T-helper 9 cell (primary cell): Measurements from ENCODE around the gene ITFG2.

ENCODE experiments used
- DNase-seq: peaks from one replicate; pipeline ENCODE4 v3.0.0-alpha.2; 2020

The ITFG2 gene

GRCh38 chr12:2795291-2796186 is 16.9 kb upstream of the ITFG2 start:
- peak; percentile 69 for DNase-seq

DNA sequence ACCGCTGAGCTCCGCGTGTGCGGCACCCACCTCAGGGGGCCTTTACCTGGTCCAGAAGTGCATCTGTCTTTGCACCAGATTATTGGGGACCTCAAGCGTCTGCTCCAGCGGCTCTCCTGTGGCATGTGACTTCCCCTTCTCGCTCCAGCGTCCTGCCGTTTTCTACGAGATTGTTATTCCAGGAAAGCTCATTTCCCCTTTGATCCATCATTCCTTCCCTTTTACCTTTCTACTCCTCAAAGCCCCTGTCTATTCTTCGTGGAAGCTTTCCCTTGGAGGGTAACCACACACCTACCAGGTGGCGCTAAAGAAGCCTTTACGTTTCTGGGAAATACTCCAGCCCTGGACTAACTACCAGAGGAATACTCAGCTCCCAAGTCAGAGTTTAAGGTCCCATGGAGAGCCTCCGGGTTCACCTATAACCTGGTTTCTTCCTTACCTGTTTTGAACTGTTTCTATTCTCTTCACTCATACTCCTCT is 16.2 kb upstream of the ITFG2 start:
- DNase-seq: no peak

GRCh38 chr12:2797721-2798418 is 14.6 kb upstream of the ITFG2 start:
- no peak for DNase-seq

DNA sequence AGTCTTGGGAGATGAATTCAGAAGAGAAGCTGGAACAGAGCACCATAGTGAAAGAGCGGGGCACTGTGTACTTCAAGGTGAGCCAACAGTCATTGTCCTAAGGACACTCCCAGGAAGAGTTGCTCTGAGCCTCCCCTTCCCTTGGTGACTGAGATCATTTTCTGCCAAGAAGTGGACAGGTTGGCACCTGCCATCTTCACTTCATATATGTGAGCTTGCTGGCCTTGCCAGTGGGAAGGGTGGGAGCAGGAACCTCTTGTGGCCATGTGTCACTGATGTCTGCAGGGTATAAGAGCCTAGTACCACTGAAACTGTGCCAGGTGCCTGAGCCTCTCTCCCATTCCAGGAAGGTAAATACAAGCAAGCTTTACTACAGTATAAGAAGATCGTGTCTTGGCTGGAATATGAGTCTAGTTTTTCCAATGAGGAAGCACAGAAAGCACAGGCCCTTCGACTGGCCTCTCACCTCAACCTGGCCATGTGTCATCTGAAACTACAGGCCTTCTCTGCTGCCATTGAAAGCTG is 12.4 kb upstream of the ITFG2 start:
- no peak for DNase-seq

GRCh38 chr12:2801044-2801783 is 11.3 kb upstream of the ITFG2 start:
- DNase-seq: no peak

DNA sequence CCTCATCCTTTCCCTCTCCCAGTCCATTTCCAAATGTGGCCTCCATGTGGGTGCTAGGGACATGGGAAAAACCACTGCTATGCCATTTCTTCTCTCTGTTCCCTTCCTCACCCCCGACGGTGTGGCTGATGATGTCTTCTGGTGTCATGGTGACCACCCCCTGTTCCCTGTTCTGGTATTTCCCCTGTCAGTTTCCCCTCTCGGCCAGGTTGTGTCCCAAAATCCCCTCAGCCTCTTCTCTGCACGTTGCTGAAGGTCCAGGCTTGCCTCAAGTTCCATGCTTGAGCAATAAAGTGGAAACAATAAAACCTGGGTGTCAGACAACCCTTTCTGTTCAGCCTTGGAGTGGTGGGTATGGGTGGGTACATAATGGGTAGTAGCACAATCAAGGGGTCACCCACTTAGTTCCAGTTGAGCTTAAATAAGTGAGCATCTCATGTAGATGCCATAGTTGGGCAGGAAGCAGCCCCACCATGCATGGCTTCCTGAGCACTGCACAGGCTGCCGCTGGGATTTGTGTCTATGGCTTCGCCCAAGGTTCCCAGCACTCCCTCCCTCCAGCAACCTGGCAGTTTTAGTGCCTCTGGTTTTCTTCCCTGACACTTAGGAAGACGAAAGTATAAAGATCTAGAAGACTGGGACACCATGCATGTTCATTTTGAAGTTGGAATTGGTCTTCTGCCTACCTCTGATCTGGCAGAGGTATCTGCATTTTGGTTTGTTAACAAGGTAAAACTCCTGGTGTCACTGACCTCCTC is 8.7 kb upstream of the ITFG2 start:
- no peak for DNase-seq

- DNase-seq: no peak
These were observed 7.9 kb upstream of the ITFG2 start for GRCh38 chr12:2804393-2805142.

GRCh38 chr12:2805143-2805520 is 7.3 kb upstream of the ITFG2 start:
- DNase-seq: no peak

DNA sequence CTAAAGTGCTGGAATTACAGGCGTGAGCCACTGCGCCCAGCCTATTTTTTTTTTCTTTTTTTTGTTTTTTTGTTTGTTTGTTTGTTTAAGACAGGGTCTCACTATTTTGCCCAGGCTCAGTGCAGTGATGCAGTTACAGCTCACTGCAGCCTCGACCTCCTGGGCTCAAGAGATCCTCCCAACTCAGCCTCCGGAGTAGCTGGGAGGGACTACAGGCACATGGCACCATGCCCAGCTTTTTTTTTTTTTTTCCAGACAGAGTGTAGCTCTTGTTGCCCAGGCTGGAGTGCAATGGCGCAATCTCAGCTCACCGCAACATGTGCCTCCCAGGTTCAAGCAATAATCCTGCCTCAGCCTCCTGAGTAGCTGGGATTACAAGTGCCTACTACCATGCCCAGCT is 5.8 kb upstream of the ITFG2 start:
- DNase-seq: no peak

GRCh38 chr12:2811801-2812200 is 667 bp upstream of the ITFG2 start:
- no peak for DNase-seq

- peak; percentile 18 for DNase-seq
These were observed 1.0 kb downstream of the ITFG2 start for GRCh38 chr12:2813214-2814185.

- no peak for DNase-seq
These were observed 7.3 kb downstream of the ITFG2 start for GRCh38 chr12:2819810-2820209.

GRCh38 chr12:2820432-2820831 is 8.0 kb downstream of the ITFG2 start:
- no peak for DNase-seq

DNA sequence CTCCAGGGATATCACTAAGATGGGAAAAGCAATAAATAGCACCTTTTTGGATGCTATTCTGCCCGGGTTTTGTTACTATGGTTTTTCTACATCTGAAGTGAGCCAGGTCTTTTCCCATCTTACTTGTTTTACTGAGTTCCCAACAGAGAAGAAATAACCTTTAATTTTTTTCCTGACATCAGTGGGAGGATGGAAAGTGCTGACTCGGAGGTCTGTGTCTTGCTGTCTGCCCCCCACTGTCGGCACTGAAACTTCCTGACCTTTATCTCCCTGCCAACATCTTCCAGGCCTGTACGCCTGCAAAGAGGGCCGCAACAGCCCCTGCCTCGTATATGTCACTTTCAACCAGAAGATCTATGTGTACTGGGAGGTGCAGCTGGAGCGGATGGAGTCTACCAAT is 11.0 kb downstream of the ITFG2 start:
- no peak for DNase-seq

DNA sequence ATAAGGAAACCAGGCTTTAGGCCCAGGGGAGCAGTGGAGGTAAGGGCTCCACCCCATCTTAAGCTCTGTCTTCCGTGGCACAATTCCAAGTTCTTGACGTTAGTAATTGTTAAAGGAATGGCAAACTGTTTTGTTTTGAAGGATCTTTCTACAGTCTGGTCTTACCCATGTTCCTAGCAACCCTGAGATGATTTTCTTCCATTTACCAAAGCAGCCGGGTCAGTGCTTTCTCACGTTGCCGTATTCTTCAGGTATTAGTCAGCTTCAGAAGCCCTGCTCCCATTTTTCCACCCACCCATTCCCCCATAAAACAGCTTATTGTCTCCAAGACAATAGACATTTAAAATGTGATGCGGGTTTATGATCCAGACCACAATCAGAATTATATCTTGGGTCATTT is 12.1 kb downstream of the ITFG2 start:
- no peak for DNase-seq

DNA sequence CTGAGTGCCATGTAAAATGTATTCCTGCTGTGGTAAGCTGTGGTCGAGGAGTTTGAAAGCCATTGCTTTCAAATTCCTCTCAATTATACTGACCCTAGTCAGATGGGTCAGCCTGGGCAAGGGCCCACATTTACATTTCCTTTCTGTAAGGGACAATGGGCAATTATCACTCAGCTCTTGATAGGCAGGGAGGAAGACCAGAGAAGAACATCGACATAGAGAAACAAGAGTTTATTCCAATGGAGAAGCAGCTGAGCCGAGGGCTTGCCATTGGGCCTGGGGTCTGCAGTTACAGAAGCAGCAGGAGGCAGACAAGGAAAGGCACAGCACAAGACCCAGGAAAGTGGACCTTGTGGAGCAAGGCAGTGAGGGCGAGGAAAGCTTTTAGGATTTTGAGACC is 12.7 kb downstream of the ITFG2 start:
- no peak for DNase-seq

- DNase-seq: no peak
These were observed 13.6 kb downstream of the ITFG2 start for GRCh38 chr12:2826036-2826435.

DNA sequence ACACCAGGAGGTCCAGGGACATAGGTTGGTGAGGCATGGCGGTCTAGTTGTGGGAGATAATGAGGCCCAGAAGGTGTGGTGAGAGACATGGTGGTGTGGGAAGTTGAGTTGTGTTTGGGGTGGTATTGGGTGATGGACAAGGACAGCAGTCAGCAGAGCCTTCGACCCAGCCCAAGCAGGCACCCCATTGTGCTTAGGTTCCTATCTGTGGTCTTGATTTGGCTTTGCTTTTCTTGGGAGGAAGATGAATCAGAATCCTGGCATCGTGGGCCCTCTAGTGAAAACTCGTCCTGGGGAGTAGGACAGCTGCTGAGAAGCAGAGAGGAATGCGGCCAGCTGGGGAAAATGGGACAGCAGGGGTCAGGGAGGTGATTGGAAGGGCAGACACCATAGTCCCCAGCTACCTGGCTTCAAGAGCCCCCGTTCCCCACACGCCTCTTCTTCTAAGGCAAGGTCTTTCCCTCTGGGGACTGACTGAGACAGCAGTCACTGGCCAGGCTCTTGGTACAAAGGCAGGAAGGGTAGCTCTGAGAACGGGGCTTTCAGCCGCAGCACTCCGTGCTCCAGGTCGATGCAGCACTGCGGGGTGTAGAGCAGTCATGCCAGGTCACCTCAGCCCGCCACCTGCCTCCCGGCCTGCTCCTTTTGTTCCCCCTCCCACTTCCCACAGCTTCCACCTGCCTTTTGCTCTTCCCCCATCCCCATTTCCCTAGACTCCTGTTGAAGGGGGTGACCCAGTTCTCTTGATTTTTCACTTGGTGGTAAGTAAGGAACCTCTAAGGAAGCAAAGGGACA is 14.4 kb downstream of the ITFG2 start:
- no peak for DNase-seq

DNA sequence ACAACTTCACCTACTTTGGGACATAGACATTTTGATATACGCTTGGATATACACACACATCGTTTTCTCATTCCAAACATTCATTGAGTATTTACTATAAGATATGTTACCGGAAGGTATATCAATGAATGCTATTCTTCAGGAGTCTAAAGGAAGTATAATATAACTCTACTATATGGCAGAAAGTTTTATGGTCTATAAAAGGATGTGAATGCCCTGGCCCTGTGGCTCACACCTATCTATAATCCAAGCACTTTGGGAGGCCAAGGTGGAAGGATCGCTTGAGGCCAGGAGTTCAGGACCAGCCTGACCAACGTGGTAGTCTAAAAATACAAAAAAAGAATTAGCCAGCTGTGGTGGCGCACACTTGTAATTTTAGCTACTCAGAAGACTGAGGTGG is 16.8 kb downstream of the ITFG2 start:
- DNase-seq: no peak
